Measurements from ENCODE around the gene PML.

The PML gene

DNA sequence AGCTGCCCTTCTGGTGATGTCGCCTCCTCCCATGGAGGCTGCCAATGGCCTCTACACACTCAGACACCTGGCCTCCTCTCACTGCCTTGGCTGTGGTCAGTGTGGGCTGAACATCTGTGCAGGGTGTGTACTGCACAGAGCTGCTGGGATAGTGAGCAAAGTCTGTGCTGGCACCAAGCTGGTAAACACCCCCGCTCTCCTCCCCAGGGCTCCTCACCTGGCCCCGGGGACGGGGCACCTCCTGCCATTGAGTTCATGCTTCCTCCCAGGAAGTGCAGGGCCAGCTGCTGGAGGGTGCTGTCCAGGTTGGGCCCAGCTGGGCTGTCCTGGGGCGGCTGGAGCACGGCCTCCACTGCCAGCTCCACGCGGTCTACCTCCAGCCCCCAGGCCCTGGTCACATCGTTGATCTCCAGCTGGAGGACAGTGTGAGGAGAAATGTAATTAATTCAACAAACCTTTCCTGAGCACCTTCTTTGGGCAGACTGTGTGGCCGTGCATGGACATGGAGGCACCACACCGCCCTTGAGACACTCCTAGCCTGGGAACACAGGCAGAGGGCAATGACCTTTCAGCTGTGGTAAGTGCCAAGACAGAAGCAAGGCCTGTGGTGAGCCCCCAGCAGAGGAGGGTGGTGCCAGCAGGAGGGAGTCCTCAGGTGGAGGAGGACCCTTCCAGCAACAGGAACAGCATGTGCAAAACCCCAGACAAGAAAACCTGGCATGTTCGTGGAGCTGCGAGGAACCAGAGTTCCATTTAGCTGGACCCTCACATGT, 9.2 kb upstream of the PML start:
- DNase-seq (ENCODE audit: low read depth), result no peak

DNA sequence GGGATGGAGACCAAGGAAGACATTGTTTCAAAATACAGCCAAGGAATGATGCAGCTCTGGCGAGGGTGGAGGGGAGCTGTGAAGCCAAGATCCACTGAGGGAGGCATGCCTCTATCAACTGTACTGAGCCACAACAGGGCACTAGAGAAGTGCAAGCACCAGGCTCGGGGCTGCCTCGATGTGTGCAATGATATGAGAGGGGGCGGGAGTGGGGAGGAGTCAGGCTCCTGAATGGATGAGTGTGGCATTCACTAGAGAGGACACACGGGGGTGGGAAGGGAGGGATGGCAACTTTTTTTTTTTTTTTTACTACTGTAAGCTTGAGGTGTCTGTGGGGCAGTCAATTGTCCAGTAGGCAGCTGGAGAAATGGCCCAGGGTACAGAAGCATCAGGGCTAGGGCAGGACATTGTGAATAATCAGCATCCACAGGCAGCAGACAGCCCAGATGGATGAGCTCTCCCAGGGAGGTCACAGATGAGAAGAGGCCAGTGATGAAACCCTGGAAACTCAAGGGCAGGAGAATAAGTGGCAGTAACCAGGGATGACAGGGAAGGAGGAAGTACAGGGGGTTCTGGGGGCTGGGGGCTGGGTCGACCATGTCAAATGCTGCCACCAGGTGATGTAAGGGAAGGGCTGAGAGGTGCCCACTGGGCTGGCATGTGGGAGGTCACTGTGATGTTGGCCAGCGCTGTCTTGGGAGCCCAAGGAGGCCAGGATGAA, 8.3 kb upstream of the PML start:
- DNase-seq (ENCODE audit: low read depth), result no peak

- DNase-seq (ENCODE audit: low read depth), result no peak
Measured at GRCh38 chr15:73986776-73987056, 7.8 kb upstream of the PML start.

GRCh38 chr15:73987250-73987649, 7.3 kb upstream of the PML start:
- no peak for DNase-seq (ENCODE audit: low read depth)

DNA sequence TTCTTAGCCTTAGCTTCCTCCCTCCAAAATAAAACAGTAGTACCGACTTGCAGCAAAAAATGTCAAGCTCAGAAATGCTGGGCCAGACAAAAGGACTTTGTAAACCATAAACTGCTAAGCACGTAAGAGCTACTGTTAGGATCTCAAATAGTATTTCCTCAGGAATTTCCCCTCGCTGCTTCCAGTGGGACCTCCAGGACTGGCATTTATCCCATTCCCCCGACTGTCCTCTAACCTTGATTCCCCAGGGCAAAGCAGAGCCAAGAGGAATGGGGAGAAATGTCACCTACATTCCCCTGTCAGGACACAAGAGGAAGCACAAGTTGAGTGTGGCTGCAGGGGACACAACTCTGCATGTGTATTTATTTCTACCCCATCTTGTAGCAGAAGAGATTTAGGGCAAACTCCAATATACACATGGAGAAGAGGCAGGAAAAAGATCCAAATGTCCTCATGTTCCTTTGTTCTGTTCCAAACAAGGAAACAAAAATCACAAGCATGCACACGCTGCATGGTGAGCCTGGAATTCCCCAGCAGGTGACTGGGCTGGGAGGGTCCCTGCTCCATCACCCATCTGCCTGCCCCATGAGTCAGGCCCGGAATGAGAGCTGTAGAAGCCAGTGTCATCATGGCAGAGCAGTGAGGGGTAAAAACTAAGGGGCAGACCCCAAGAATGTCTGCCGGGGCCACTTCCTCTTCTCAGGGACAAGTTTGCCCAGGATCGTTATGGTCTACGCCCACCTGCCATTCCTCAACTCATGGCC, 6.7 kb upstream of the PML start:
- no peak for DNase-seq (ENCODE audit: low read depth)

DNA sequence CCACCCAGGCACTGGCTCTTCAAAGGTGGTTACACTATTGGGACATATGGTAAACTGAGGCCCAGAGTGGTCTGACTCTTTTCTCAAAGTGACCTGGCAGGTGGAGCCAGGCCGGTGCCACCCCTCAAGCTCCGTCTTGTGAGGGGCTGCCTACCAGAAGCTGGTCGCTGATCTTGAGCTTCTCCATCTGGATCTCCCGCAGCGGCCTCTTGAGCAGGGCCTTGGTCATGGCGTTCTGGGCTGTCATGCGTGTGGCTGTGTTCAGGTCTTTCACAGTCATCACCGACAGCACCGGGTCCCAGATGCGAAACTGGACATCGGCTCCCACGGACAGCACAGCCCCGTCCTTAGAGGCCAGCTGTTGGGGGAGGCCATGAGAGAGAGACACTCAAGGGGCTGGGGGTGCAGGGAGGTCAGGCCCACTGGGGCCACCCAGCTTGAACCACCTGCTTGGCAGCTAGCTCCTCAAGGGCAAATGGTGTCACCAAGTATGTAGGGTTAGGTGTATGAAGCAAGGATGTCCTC, 6.0 kb upstream of the PML start:
- no peak for DNase-seq (ENCODE audit: low read depth)

DNA sequence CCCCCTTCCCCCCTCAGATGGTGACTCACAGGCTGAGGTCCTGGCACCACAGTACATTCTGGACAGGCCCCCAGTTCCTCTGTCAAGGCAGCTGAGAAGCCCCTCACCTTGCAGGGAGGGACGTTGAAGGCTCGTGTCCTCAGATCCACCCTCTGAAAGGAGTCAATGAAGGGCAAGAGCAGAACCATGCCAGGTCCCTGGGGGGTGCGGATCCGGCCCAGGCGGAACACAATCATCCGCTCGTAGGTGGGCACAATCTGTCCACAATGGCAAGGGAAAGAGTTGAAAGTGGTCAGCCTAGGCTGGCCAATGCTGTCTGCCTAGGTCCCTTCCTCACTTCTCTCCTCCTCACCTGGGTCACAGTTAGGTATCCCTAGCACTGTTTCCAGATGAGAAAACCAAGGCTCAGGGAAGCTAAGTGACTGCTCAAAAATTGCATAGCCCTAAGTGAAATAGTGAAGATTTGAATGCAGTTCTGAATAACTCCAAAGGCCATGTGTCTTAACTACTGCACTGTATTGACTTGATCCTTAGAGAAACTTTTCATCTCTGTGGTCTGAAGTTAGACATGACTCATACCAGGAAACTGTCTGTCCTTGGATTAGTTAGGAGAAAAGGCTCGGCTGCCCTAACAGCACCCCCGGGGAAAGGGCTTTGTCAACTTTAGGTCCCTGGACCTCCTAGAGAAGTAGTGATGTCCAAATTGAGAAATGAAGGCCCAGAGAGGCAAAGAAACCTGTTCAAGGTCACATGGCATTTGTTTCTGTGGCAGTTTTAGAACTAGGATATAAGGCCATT, 5.3 kb upstream of the PML start:
- no peak for DNase-seq (ENCODE audit: low read depth)

- DNase-seq (ENCODE audit: low read depth), result no peak
Measured at GRCh38 chr15:73990250-73991005, 4.1 kb upstream of the PML start.

DNA sequence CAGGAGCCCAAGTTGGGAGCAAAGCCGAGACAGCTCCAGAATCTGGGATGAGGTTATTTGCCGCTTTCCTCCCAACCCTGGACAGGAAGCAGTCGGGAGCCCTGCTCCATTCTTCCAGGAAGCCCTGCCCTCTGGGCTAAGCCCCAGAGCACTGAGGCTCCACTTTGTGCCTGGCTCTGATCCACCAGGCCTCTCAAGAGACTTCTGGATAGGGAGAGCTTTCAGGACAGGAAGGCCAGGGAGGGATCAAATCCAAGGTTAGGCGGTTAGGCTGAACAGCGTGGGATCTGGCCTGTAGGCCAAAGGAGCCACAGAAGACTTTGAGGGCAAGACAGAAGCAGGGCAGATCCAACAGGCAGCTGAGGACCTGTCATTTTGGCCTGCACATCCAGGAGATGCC, 3.3 kb upstream of the PML start:
- DNase-seq (ENCODE audit: low read depth), result no peak

DNA sequence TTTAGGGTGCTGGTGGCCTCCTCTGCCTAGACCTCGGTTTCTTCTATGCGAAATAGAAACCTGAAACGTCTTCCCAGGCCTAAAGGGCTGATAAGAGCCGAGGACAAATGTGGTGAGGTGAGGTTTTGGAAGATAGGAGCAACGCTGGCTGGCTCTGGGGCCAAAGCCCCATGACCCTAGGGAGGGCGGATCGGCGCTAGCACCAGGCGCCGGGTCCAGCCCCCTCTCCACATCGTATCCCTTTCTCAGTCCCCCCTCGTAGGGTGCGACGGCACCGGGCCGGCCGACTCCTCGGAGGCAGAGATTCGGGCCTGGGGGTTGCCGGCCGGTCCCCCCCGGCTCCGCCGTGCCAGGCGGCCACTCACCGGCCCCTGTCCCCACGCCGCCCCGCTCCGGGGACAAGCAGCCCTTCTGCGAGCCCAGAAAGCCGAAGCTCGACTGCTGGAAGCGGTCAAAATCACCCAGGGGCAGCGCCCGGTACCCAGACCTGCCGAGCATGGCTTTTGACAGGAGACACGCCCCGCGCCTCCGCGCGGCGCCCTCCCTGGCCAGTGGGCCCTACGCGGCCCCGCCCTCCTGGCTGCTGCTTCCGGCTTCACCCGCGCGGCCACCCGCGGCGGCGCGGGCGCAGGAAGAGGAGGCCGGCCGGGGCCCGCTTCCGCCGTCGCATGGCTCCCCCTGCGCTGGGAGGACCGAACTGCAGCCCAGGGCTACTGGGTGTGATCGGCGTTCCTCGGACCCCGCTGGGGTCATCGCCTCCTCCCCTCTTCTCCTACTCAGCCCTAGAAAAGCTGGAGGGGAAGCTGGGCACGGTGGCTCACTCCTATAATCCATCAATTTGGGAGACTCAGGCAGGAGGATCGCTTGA, 2.6 kb upstream of the PML start, which contains the start of gene STOML1:
Gene STOML1, minus strand, starts transcription at position 570 of the 868 bp plus-strand sequence. Its CDS starts 72 bp downstream, at position 498.
- DNase-seq (ENCODE audit: low read depth), result peak; percentile 98

DNA sequence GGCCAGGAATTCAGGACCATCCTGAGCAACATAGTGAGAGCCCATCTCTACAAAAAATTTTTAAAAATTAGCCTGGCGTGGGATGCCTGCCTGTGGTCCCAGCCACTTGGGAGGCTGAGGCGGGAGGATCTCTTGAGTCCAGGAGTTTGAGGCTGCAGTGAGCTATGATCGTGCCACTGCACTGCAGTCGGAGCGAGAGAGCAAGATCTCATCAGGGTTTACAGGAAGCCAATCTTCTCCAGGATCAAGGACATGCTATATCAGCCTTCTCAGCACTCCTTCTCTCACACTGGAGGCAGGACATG, 2.0 kb upstream of the PML start:
- DNase-seq (ENCODE audit: low read depth), result no peak

- no peak for DNase-seq (ENCODE audit: low read depth)
Measured at GRCh38 chr15:73993211-73993994, 1.1 kb upstream of the PML start.

DNA sequence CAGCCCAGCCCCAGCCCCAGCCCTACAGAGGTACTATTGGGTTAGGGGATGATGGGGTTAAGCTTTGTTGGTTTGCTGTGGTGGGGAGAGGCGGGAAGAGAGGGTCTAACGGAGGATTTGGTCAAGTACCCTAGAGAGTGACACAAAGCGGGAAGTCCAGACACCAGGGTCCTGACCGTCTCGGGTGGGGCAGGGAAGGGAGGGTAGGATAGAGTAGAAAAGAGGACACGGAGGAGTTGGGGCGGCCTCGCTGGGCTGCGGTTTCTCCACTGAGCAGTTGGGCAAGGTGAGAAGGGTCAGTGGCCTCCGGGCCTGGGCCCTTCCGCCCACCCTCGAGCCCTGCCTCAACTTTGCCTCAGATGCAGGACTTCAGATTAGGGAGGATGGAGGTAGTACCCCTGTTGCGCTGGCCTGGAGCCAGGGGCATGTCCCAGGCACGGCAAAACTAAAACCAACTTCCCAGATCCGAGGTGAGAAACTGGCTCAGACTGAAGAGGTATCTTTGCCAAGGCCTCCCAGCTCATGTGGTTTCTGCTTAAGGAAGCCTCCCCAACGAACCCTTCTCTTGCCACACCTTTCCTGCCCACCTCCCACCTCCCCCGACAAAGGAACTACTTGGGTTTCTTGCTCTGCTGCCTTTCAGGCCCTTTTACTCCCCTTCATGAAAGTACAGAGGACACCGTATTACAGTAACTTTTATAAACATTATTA, 551 bp downstream of the PML start:
- DNase-seq (ENCODE audit: low read depth), result no peak

DNA sequence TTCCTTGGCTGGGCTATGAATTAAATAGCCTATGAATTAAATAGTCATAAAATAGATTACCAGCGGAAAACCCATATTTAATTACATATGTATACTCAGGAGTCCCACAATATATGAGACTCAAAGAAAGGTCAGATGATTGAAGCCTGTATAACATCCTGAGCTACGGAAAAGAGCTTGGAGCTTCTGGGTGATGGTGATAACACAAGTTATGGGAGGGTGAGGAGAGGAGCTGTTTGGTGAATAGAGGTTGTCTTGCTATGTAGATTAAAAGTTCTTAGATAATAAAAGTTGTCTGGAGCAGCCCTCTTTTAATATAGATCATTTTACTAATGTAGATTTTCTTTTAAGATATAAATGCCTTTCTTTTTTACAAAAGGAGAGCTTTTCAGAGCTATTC, 1.8 kb downstream of the PML start:
- no peak for DNase-seq (ENCODE audit: low read depth)

- DNase-seq (ENCODE audit: low read depth), result no peak
Measured at GRCh38 chr15:73996939-73997338, 2.4 kb downstream of the PML start.

GRCh38 chr15:73997986-73998385, 3.5 kb downstream of the PML start:
- DNase-seq (ENCODE audit: low read depth), result no peak

DNA sequence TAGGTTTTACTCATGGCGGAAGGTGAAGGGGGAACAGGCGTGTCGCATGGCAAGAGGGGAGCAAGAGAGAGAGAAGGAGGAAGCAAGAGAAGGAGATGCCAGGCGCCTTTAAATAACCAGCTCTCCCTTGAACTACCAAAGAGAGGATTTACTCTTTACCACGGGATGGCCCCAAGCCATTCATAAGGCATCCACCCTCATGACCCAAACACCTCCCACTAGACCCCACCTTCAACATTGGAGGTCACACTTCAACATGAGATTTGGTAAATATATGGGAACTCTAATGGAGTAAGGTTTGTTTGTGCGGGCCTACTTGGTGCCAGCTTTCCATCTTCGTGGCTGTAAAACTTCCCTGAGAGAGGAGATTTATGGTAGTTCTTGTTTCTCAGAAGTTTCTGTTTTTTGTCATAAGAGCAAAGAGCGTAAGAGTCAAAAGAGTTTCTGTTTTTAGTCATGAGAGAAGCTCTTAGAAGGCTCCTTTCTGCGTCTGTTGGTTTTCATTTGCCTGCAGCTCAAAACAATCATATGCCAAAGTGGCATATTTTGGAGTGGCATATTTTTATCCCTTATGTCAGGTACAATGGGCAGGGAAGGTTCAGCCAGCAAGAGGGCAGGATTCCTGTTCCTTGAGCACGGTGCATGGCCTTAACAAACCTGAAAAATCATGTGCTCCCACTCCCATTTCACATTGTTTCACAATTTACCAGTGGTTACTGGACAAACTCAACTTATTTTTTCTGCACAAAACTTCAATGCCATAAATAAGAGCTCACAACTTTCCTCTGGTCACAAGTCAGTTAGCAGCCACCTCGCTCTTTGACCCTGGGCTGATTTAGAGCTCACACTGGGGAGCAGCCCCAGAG, 12.5 kb downstream of the PML start:
- no peak for DNase-seq (ENCODE audit: low read depth)

DNA sequence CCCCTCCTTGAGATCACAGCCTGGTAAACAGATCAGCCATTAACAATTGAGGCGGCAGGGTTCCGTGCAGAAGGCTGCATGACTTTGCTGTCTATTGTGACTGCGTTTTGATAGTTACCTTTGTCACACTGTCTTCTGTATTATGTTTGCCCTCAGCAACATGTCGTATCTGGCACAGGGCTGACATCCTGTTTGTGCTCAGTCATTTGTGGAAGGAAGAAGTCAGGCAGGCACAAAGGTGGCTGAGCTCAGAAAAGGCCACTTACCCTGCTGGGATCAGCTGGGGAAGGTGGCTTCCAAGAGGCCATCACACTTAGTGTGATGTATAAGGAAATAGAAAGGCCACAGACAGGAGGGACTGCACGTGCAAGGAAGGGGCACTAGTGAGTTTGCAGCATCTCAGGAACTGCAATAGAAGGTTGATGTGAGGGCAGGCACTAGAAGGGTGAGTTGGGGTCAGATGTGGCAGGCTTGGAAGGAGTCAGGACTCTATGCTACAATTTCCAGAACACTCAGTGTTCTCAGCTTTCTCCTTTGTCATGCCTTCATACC, 13.4 kb downstream of the PML start:
- DNase-seq (ENCODE audit: low read depth), result no peak
